ENCODE data around the gene EVA1C.
"Not testable (repeated sequence)": the region's sequence is repeated elsewhere in the genome, so short reads cannot be mapped to it uniquely, and the experiment has no call there.

Gene EVA1C

GRCh38 chr21:32559006-32559610 is 146.6 kb downstream of the EVA1C start:
- H3K27me3 ChIP-seq (ENCODE audit: low read depth, low read length), result no peaks in the 10 kb centered on the region
- no peak overlapping the region for H3K4me3 ChIP-seq (ENCODE audit: low read length)
- H3K27ac ChIP-seq (ENCODE audit: low read length), result no peak overlapping the region
- TF ChIP-seq CTCF (IDR thresholded peaks at IDR 0.05; ENCODE audit: low read depth, low read length), result no peak
- no peak for TF ChIP-seq EZH2phosphoT487 (IDR thresholded peaks at IDR 0.05; ENCODE audit: low read depth)
- H3K4me2 ChIP-seq (ENCODE audit: low read length), result no peak overlapping the region
- no peaks in the 10 kb centered on the region for H3K9me3 ChIP-seq (ENCODE audit: insufficient read depth, low read length)
- H3K9ac ChIP-seq (ENCODE audit: low read length), result no peak overlapping the region
- no peaks in the 10 kb centered on the region for H3K79me2 ChIP-seq (ENCODE audit: low read length)
- no peak overlapping the region for H2AFZ ChIP-seq (ENCODE audit: low read depth, low read length)
- H3K36me3 ChIP-seq (replicated peaks; ENCODE audit: low read depth, low read length), result no peaks in the 10 kb centered on the region
- H4K20me1 ChIP-seq (ENCODE audit: insufficient read depth, low read length), result no peaks in the 10 kb centered on the region
- H3K4me1 ChIP-seq (ENCODE audit: low read length), result no peaks in the 10 kb centered on the region

- no peak overlapping the region for H3K9ac ChIP-seq (ENCODE audit: low read length)
- H3K4me1 ChIP-seq (ENCODE audit: low read length), result no peaks in the 10 kb centered on the region
- H4K20me1 ChIP-seq (ENCODE audit: insufficient read depth, low read length), result no peaks in the 10 kb centered on the region
- H3K4me2 ChIP-seq (ENCODE audit: low read length), result no peak overlapping the region
- no peak for TF ChIP-seq EZH2phosphoT487 (IDR thresholded peaks at IDR 0.05; ENCODE audit: low read depth)
- TF ChIP-seq CTCF (IDR thresholded peaks at IDR 0.05; ENCODE audit: low read depth, low read length), result no peak
- no peaks in the 10 kb centered on the region for H3K27me3 ChIP-seq (ENCODE audit: low read depth, low read length)
- H2AFZ ChIP-seq (ENCODE audit: low read depth, low read length), result no peak overlapping the region
- no peak overlapping the region for H3K27ac ChIP-seq (ENCODE audit: low read length)
- H3K79me2 ChIP-seq (ENCODE audit: low read length), result no peaks in the 10 kb centered on the region
- no peak overlapping the region for H3K4me3 ChIP-seq (ENCODE audit: low read length)
- no peaks in the 10 kb centered on the region for H3K36me3 ChIP-seq (replicated peaks; ENCODE audit: low read depth, low read length)
- H3K9me3 ChIP-seq (ENCODE audit: insufficient read depth, low read length), result no peaks in the 10 kb centered on the region
Measured at GRCh38 chr21:32560896-32561295, 148.4 kb downstream of the EVA1C start.

GRCh38 chr21:32561476-32561875 is 149.0 kb downstream of the EVA1C start:
- not testable (repeated sequence) for H3K36me3 ChIP-seq (replicated peaks; ENCODE audit: low read depth, low read length); H3K9ac ChIP-seq (ENCODE audit: low read length); H3K4me1 ChIP-seq (ENCODE audit: low read length); H4K20me1 ChIP-seq (ENCODE audit: insufficient read depth, low read length); H3K4me2 ChIP-seq (ENCODE audit: low read length); H3K27ac ChIP-seq (ENCODE audit: low read length); H3K79me2 ChIP-seq (ENCODE audit: low read length); H3K4me3 ChIP-seq (ENCODE audit: low read length); H3K27me3 ChIP-seq (ENCODE audit: low read depth, low read length); H3K9me3 ChIP-seq (ENCODE audit: insufficient read depth, low read length); H2AFZ ChIP-seq (ENCODE audit: low read depth, low read length)

- no peaks in the 10 kb centered on the region for H3K9me3 ChIP-seq (ENCODE audit: insufficient read depth, low read length)
- H3K4me2 ChIP-seq (ENCODE audit: low read length), result no peak overlapping the region
- H4K20me1 ChIP-seq (ENCODE audit: insufficient read depth, low read length), result no peaks in the 10 kb centered on the region
- H3K9ac ChIP-seq (ENCODE audit: low read length), result no peak overlapping the region
- H3K27me3 ChIP-seq (ENCODE audit: low read depth, low read length), result no peaks in the 10 kb centered on the region
- H2AFZ ChIP-seq (ENCODE audit: low read depth, low read length), result no peak overlapping the region
- H3K36me3 ChIP-seq (replicated peaks; ENCODE audit: low read depth, low read length), result no peaks in the 10 kb centered on the region
- TF ChIP-seq EZH2phosphoT487 (IDR thresholded peaks at IDR 0.05; ENCODE audit: low read depth) (no peak), CTCF (IDR thresholded peaks at IDR 0.05; ENCODE audit: low read depth, low read length) (no peak)
- no peak overlapping the region for H3K27ac ChIP-seq (ENCODE audit: low read length)
- no peak overlapping the region for H3K4me3 ChIP-seq (ENCODE audit: low read length)
- H3K4me1 ChIP-seq (ENCODE audit: low read length), result no peaks in the 10 kb centered on the region
- no peaks in the 10 kb centered on the region for H3K79me2 ChIP-seq (ENCODE audit: low read length)
Measured at GRCh38 chr21:32562426-32562825, 149.9 kb downstream of the EVA1C start.

Data from OCI-LY3 (cell line).